Keratinocyte (primary cell): ENCODE results near the gene ALDH4A1. TPM values are rescaled to one million over a fixed set of nuclear protein-coding genes. Genes with fewer than 3 reads are reported as not detected.

ENCODE experiments used
- DNase-seq: peaks from one replicate; pipeline ENCODE4 v3.0.0-alpha.2; 2011; ENCODE audit warnings: low read depth, missing footprints, low spot score
- FAIRE-seq: peaks from 2 replicates; lab custom pipeline; 2011; peaks lifted over from hg19 to GRCh38; lab: Jason Lieb, UNC
- H2AFZ ChIP-seq: 2 replicates; pipeline ENCODE4 v1.6.0; 2012; ENCODE audit warnings: low read length, control low read depth, inconsistent platforms; ENCODE audit not compliant: control insufficient read depth
- H3K27ac ChIP-seq: 2 replicates; pipeline ENCODE4 v1.5.1; 2011; ENCODE audit warnings: low read length; ENCODE audit not compliant: control insufficient read depth, insufficient read depth
- H3K27me3 ChIP-seq: 3 replicates; pipeline ENCODE4 v1.6.0; 2011; ENCODE audit warnings: low read length; ENCODE audit not compliant: control insufficient read depth, insufficient read depth; ENCODE audit errors: extremely low read depth
- H3K36me3 ChIP-seq, 2 experiments: 2 replicates in 1 of 2; 3 replicates in 1 of 2; pipeline ENCODE4 v1.5.1; 2011; ENCODE audit warnings: low read length in 2 of 2, mild to moderate bottlenecking in 1 of 2; ENCODE audit not compliant: control insufficient read depth in 2 of 2, insufficient read depth in 2 of 2; ENCODE audit errors: extremely low read depth in 1 of 2
- H3K4me1 ChIP-seq: 3 replicates; pipeline ENCODE4 v1.5.1; 2011; ENCODE audit warnings: low read length; ENCODE audit not compliant: control insufficient read depth, insufficient read depth; ENCODE audit errors: extremely low read depth
- H3K4me2 ChIP-seq: 3 replicates; pipeline ENCODE4 v1.6.0; 2011; ENCODE audit warnings: low read depth, low read length; ENCODE audit not compliant: control insufficient read depth, insufficient read depth; ENCODE audit errors: extremely low read depth
- H3K4me3 ChIP-seq, 3 experiments: fragments of 200-600 bp in 1 of 3; sonication (generic) in 1 of 3; 2 replicates in 2 of 3; 3 replicates in 1 of 3; pipeline ENCODE4 v1.5.1; 2011 to 2016; ENCODE audit warnings: low read length in 3 of 3, mild to moderate bottlenecking in 3 of 3, control low read depth in 2 of 3, inconsistent platforms in 1 of 3, low read depth in 1 of 3, mixed read lengths in 1 of 3, mixed run types in 1 of 3, moderate library complexity in 1 of 3; ENCODE audit not compliant: control insufficient read depth in 2 of 3, insufficient read depth in 2 of 3; ENCODE audit errors: extremely low read depth in 1 of 3
- H3K79me2 ChIP-seq: 2 replicates; pipeline ENCODE4 v1.6.0; 2012; ENCODE audit warnings: low read length; ENCODE audit not compliant: control insufficient read depth, insufficient read depth
- H3K9ac ChIP-seq: 3 replicates; pipeline ENCODE4 v1.6.0; 2011; ENCODE audit warnings: low read length; ENCODE audit not compliant: control insufficient read depth, insufficient read depth; ENCODE audit errors: extremely low read depth
- H3K9me1 ChIP-seq: 3 replicates; pipeline ENCODE4 v1.6.0; 2011; ENCODE audit warnings: low read length; ENCODE audit not compliant: control insufficient read depth, insufficient read depth; ENCODE audit errors: extremely low read depth
- H3K9me3 ChIP-seq: 2 replicates; pipeline ENCODE4 v1.5.1; 2012; ENCODE audit warnings: low read depth, low read length; ENCODE audit not compliant: control insufficient read depth
- H4K20me1 ChIP-seq: 3 replicates; pipeline ENCODE4 v1.6.0; 2011; ENCODE audit warnings: low read length; ENCODE audit not compliant: control insufficient read depth, insufficient read depth; ENCODE audit errors: extremely low read depth
- CTCF ChIP-seq, 3 experiments: IDR thresholded peaks in 1 of 3; conservative IDR thresholded peaks in 1 of 3; optimal IDR thresholded peaks in 1 of 3; 2 replicates in 2 of 3; 3 replicates in 1 of 3; pipeline versions ENCODE3 to v1.5.1; 2011; ENCODE audit warnings: low read length in 3 of 3, mild to moderate bottlenecking in 3 of 3, moderate library complexity in 2 of 3, control low read depth in 1 of 3, inconsistent platforms in 1 of 3; ENCODE audit not compliant: insufficient read depth in 2 of 3; ENCODE audit errors: extremely low read depth in 1 of 3
- EZH2 ChIP-seq: IDR thresholded peaks from one replicate; pipeline ENCODE4 v1.6.1; 2012; ENCODE audit warnings: inconsistent platforms, mild to moderate bottlenecking, low read length, moderate library complexity
- dilution Hi-C: fragments of 300-500 bp; cut with MboI; formaldehyde crosslinking; loops from one replicate; pipeline ENCODE4 v1.7.0; 2020; ENCODE audit warnings: low sequenced_read_pairs; ENCODE audit not compliant: extremely low pct_ligation_motif_present
- polyA plus RNA-seq, 5 experiments: library from polyadenylated mRNA; depleted of rRNA in 3 of 5; stranded (reverse) in 3 of 5; stranded (forward) in 1 of 5; unstranded in 1 of 5; fragments of >200 nt; gene quantifications; 1 replicate in 1 of 5; 2 replicates in 3 of 5; 3 replicates in 1 of 5; pipeline versions ENCODE4 v1.2.1 to v1.2.3, GENCODE V29; 2011 to 2012; ENCODE audit warnings: missing spikeins in 2 of 5, low read depth in 1 of 5, low replicate concordance in 1 of 5

ALDH4A1 gene
- polyA plus RNA-seq, 1 donor (not counting 4 experiments of a cell fraction or from before 2014, with no cell fraction given), result 52.7 TPM

GRCh38 chr1:18885311-18886002 lies 16.9 kb downstream of the ALDH4A1 start:
- Histone ChIP-seq H3K4me1 (peaks cover 38% of the 10 kb centered on the region), H4K20me1 (no peaks in the 10 kb centered on the region), H3K4me3 (no peak overlapping the region), H3K79me2 (no peaks in the 10 kb centered on the region), H3K9me1 (no peaks in the 10 kb centered on the region), H3K4me2 (peak overlapping the region; percentile 77), H3K9ac (no peak overlapping the region), H2AFZ (no peak overlapping the region), H3K27me3 (no peaks in the 10 kb centered on the region), H3K36me3 (peaks cover 12 to 44% of the 10 kb centered on the region in 2 experiments), H3K27ac (no peak overlapping the region), H3K9me3 (no peaks in the 10 kb centered on the region)
- dilution Hi-C loops, result no loop called here
- DNase-seq (no peak), FAIRE-seq (no peak)
- TF ChIP-seq EZH2, result no peak
- TF ChIP-seq CTCF (optimal IDR thresholded peaks at IDR 0.05 in 1 of 3, IDR thresholded peaks at IDR 0.05 in 1 of 3, conservative IDR thresholded peaks at IDR 0.05 in 1 of 3; ENCODE audit: extremely low read depth in 1 of 3, insufficient read depth in 2 of 3, low read length in 3 of 3), result no peak

GRCh38 chr1:18884727-18885126 lies 17.6 kb downstream of the ALDH4A1 start:
- H3K79me2 ChIP-seq, result no peaks in the 10 kb centered on the region
- no peak for FAIRE-seq
- no peak overlapping the region for H3K27ac ChIP-seq
- H2AFZ ChIP-seq, result no peak overlapping the region
- TF ChIP-seq EZH2, result no peak
- no peak for TF ChIP-seq CTCF (optimal IDR thresholded peaks at IDR 0.05 in 1 of 3, IDR thresholded peaks at IDR 0.05 in 1 of 3, conservative IDR thresholded peaks at IDR 0.05 in 1 of 3; ENCODE audit: extremely low read depth in 1 of 3, insufficient read depth in 2 of 3, low read length in 3 of 3)
- no peaks in the 10 kb centered on the region for H3K9me3 ChIP-seq
- dilution Hi-C loops, result no loop called here
- peaks cover 12 to 44% of the 10 kb centered on the region in 2 experiments for H3K36me3 ChIP-seq
- no peak overlapping the region for H3K4me2 ChIP-seq
- H3K9me1 ChIP-seq, result no peaks in the 10 kb centered on the region
- H3K27me3 ChIP-seq, result no peaks in the 10 kb centered on the region
- H3K4me1 ChIP-seq, result peaks cover 38% of the 10 kb centered on the region
- DNase-seq, result no peak
- no peak overlapping the region for H3K9ac ChIP-seq
- no peaks in the 10 kb centered on the region for H4K20me1 ChIP-seq
- no peak overlapping the region for H3K4me3 ChIP-seq
